ENCODE results near the gene EDA2R.

DNA sequence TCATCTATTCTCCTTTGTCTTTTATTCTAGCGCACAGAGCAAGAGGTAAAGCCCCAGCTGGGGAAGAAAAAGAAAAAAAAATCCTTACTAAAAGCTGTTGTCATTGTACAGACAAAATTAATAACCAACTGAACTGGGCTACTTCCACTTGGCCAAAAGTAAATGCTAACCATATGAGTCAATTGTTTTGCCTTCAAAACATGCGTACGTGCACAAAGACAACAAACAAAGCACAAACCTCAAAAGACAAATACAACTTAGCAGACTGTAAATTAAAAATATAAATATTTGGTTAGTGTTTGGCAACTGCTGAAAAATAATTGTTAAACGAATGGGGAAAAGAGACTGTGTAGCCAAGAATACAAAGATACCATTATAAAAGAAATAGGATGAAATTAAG, 5.9 kb downstream of the EDA2R start:
- TF ChIP-seq, protein P1, sequence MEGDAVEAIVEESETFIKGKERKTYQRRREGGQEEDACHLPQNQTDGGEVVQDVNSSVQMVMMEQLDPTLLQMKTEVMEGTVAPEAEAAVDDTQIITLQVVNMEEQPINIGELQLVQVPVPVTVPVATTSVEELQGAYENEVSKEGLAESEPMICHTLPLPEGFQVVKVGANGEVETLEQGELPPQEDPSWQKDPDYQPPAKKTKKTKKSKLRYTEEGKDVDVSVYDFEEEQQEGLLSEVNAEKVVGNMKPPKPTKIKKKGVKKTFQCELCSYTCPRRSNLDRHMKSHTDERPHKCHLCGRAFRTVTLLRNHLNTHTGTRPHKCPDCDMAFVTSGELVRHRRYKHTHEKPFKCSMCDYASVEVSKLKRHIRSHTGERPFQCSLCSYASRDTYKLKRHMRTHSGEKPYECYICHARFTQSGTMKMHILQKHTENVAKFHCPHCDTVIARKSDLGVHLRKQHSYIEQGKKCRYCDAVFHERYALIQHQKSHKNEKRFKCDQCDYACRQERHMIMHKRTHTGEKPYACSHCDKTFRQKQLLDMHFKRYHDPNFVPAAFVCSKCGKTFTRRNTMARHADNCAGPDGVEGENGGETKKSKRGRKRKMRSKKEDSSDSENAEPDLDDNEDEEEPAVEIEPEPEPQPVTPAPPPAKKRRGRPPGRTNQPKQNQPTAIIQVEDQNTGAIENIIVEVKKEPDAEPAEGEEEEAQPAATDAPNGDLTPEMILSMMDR (IDR thresholded peaks at IDR 0.05; ENCODE audit: insufficient read depth, low read depth, low read length) = no peak
- TF ChIP-seq EZH2 (IDR thresholded peaks at IDR 0.05; ENCODE audit: insufficient read depth, low read length) = no peak
